VCaP (cell line): ENCODE data around the gene DCP1B.

ENCODE experiments used
- H3K27ac ChIP-seq: fragments of 450-650 bp; 2 replicates; pipeline ENCODE4 v1.5.1; 2017
- CTCF ChIP-seq: fragments of 450-650 bp; conservative IDR thresholded peaks from 2 replicates; pipeline ENCODE4 v1.5.1; 2017; ENCODE audit warnings: mild to moderate bottlenecking, moderate library complexity

The DCP1B gene

GRCh38 chr12:1917172-1918070 lies 86.8 kb downstream of the DCP1B start:
- TF ChIP-seq CTCF = no peak
- H3K27ac ChIP-seq = no peak overlapping the region

GRCh38 chr12:1916371-1917171 lies 87.7 kb downstream of the DCP1B start:
- H3K27ac ChIP-seq = no peak overlapping the region
- TF ChIP-seq CTCF = no peak

GRCh38 chr12:1915082-1915968 lies 88.9 kb downstream of the DCP1B start:
- H3K27ac ChIP-seq = no peak overlapping the region
- no peak for TF ChIP-seq CTCF

GRCh38 chr12:1914114-1914911 lies 89.9 kb downstream of the DCP1B start:
- no peak overlapping the region for H3K27ac ChIP-seq
- no peak for TF ChIP-seq CTCF

GRCh38 chr12:1913377-1914113 lies 90.7 kb downstream of the DCP1B start:
- no peak overlapping the region for H3K27ac ChIP-seq
- TF ChIP-seq CTCF = no peak

GRCh38 chr12:1912580-1913376 lies 91.5 kb downstream of the DCP1B start:
- no peak for TF ChIP-seq CTCF
- H3K27ac ChIP-seq = no peak overlapping the region
